ENCODE results near the gene LRIG2. TPM values are rescaled to one million over a fixed set of nuclear protein-coding genes. Genes with fewer than 3 reads are reported as not detected.

The LRIG2 gene
- total RNA-seq, 1 experiment from 2014 or later = 23.2 TPM

GRCh38 chr1:113178106-113178505, 105.1 kb downstream of the LRIG2 start:
- no peak overlapping the region for H2BK120ac ChIP-seq (ENCODE audit: low read depth, low read length, poor library complexity, severe bottlenecking)
- H3K4ac ChIP-seq (ENCODE audit: low read depth, low read length) = no peak overlapping the region
- no peak overlapping the region for H3K4me2 ChIP-seq (ENCODE audit: insufficient read depth, insufficient read length, low read length)
- no peak overlapping the region for H4K91ac ChIP-seq (ENCODE audit: insufficient read length, low read depth, low read length)
- no peak overlapping the region for H2BK20ac ChIP-seq (ENCODE audit: low read depth, low read length, poor library complexity, severe bottlenecking)
- peaks cover 0 to 2% of the 10 kb centered on the region in 2 experiments; a peak in 1 of 4 replicates for H3K4me1 Mint-ChIP-seq
- H3K36me3 Mint-ChIP-seq (ENCODE audit: insufficient read depth in 1 of 3, low read depth in 3 of 3) = peaks cover 9 to 22% (median 11%) of the 10 kb centered on the region in 3 experiments; a peak in 6 of 7 replicates
- no peaks in the 10 kb centered on the region for H3K79me2 ChIP-seq (ENCODE audit: insufficient read depth, low read length)
- H3K9me3 Mint-ChIP-seq = peaks cover 11 to 16% of the 10 kb centered on the region in 2 experiments
- H4K8ac ChIP-seq (replicated peaks; ENCODE audit: insufficient read length, low read depth, low read length) = no peak overlapping the region
- no peaks in the 10 kb centered on the region for H3K9me3 ChIP-seq (ENCODE audit: control insufficient read depth, low read depth, low read length)
- no peaks in the 10 kb centered on the region for H3K4me1 ChIP-seq (ENCODE audit: insufficient read depth, low read length)
- H3K27ac ChIP-seq (ENCODE audit: insufficient read length, low read depth, low read length) = no peak overlapping the region
- DNase-seq = no peak
- H3K56ac ChIP-seq (ENCODE audit: insufficient read length, low read depth, low read length) = no peak overlapping the region
- no peak overlapping the region for H3T11ph ChIP-seq (ENCODE audit: low read length)
- H3K4me3 Mint-ChIP-seq = no peak overlapping the region
- no peak overlapping the region for H2BK15ac ChIP-seq (ENCODE audit: low read depth, low read length)
- no peak overlapping the region for H3K18ac ChIP-seq (ENCODE audit: insufficient read length, low read depth, low read length)
- H3K23ac ChIP-seq (ENCODE audit: insufficient read length, low read depth, low read length) = no peak overlapping the region
- H3K23me2 ChIP-seq (ENCODE audit: insufficient read length, low read depth, low read length, poor library complexity, severe bottlenecking) = no peaks in the 10 kb centered on the region
- H2AFZ ChIP-seq (ENCODE audit: low read length) = no peak overlapping the region
- no peaks in the 10 kb centered on the region for H3K27me3 Mint-ChIP-seq (ENCODE audit: low read depth)
- no peak overlapping the region for H2AK5ac ChIP-seq (ENCODE audit: insufficient read length, low read length)
- H4K20me1 ChIP-seq (ENCODE audit: control insufficient read depth, insufficient read depth, insufficient read length) = no peaks in the 10 kb centered on the region
- no peak for TF ChIP-seq CTCF (conservative IDR thresholded peaks at IDR 0.05)
- H3K27me3 ChIP-seq (ENCODE audit: insufficient read depth, low read length) = no peaks in the 10 kb centered on the region
- no peak overlapping the region for H3K9ac ChIP-seq (ENCODE audit: extremely low read depth, insufficient read length, low read length)
- WGBS (ENCODE audit: extremely low coverage, insufficient read length, low lambda C conversion rate) = no CpG with 5 or more reads among the region's 3 CpGs
- H3K79me1 ChIP-seq (ENCODE audit: insufficient read depth, low read depth, low read length, poor library complexity, severe bottlenecking) = no peaks in the 10 kb centered on the region
- no peak overlapping the region for H3K27ac Mint-ChIP-seq
- no peak overlapping the region for H2BK5ac ChIP-seq (ENCODE audit: insufficient read length, low read length)
- H2BK12ac ChIP-seq (ENCODE audit: insufficient read length, low read depth, low read length) = no peak overlapping the region
- H3K14ac ChIP-seq (ENCODE audit: insufficient read depth, low read length) = no peak overlapping the region
- no peak overlapping the region for H4K5ac ChIP-seq (ENCODE audit: insufficient read length, low read depth, low read length)
